GM21528 (cell line): ENCODE measurements around the gene ARHGEF4.

Experiments used
- ATAC-seq: cut with Tn5 transposase; IDR thresholded peaks from one replicate; pipeline ENCODE4 v1.9.1; 2021; ENCODE audit warnings: mild to moderate bottlenecking, moderate library complexity; ENCODE audit not compliant: unreplicated experiment, low FRiP score

ARHGEF4 gene

DNA sequence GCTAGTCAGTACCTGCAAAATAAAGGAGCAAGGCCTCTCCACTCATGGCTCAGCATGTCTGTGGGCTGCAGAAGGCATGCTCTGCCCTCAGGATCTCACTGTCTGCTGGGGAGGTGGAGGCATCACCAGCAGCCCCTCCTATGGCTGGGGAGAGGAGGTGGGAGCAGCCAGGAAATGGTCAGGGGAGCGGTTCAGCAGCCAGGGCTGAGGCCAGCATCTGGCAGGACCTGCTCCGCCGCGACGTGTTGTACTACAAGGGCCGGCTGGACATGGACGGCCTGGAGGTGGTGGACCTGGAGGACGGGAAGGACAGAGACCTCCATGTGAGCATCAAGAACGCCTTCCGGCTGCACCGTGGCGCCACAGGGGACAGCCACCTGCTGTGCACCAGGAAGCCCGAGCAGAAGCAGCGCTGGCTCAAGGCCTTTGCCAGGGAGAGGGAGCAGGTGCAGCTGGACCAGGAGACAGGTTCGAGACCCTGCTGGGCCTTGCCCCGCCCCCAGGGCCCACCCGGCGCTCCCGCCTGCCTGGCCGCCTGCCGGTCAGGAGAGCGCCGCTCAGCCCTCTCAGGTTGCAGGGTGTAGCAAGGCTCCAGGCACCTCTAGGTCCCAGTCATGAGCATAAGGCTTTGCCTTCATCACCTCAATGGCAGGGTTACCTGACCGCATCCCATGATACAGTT is 207.5 kb downstream of the ARHGEF4 start:
- ATAC-seq, result no peak

GRCh38 chr2:131044757-131045150 is 208.0 kb downstream of the ARHGEF4 start:
- ATAC-seq, result no peak

DNA sequence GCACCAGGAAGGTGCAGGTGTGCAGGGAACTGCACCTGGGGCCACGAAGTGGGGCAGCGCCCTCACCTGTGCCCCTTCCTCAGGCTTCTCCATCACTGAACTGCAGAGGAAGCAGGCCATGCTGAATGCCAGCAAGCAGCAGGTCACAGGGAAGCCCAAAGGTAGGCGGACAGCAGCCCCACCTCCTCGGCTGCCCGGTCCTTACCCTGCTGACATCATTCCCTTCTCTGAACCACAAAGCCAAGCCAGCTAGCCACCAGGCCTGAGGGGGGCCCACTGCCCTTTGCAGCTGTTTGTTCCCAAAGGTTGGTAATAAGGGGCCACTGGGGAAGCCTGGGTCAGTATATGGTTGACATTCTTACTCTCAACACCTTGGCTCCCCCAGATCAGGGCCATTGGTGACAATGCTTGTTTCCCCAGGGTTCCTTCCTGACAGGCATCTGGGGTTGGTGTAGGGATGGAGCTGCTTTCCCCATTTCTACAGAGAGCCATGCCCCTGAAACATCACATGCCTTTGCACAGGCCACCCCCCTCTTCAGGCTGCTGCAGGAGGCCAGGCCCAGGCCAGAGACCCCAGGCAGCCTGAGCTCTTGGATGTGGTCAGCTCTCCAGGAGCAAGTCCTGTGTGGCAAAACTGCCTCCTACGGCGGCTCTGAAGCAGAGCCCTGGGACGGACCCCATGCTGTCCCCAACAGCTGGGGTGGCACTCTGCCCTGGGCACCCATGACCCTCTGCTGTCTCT is 208.7 kb downstream of the ARHGEF4 start:
- ATAC-seq, result no peak

- no peak for ATAC-seq
These were observed 209.6 kb downstream of the ARHGEF4 start for GRCh38 chr2:131046028-131046917.

DNA sequence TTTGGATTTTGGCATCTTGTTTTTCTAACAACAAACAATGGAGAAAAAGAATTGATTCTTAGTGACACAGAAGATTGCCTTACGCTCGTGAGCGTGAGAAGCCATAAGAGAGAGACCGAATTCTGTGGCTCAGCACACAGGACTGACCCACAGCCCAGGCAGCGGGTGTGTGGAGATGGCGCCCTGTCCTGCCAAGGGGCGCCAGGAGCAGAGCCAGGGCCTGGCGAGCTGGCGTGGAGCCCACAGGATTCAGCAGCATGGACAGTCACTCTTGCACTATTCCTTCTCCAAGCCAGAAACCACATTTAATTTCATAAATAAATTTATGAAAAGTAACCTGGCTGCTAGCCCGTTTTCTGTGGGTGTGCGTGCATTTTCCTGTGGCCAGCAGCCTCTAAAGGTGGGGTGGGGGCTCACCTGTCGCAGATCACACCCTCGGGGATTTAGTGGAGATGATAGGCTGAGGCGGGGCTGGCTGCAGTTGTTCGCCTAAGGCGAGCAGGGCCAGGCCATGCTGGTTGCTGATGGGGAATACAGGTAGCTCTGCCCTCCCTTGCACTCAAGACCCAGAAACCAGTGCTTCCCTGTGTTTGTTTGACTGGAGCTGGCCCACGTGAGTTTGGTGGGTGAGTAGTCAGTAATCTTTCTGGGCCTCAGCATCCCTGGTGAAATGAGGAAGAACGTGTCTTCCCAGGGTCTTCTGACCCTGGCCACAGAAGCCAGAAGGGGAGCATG is 210.4 kb downstream of the ARHGEF4 start:
- ATAC-seq, result no peak

GRCh38 chr2:131047920-131048560 is 211.3 kb downstream of the ARHGEF4 start:
- ATAC-seq, result no peak

- ATAC-seq, result no peak
These were observed 211.9 kb downstream of the ARHGEF4 start for GRCh38 chr2:131048641-131049040.

DNA sequence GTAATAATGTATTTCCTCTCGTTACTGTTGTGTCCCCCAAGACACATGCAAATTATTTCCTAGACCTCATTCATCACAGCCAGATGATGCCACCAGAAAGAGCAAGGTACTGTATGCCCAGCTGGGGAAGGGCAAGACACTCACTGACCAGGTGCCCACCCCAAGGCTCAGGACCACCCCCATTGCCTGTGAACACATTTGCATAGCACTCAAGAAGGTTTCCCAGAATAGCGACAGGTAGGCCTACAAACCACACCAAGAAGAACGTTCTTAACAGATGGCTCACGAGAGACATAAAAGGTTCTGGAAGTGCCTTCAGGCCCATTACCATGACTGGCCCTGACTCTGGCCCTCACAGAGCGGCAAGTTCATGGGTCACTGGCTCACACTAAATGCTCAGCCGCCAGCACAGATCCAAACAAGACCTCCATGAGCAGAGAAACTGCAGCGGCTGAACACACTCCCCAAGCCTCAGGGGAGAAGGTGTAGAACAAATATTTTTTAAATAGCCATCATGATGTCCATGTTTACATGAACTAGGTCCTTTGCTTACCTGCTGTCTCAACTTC is 212.5 kb downstream of the ARHGEF4 start:
- no peak for ATAC-seq

DNA sequence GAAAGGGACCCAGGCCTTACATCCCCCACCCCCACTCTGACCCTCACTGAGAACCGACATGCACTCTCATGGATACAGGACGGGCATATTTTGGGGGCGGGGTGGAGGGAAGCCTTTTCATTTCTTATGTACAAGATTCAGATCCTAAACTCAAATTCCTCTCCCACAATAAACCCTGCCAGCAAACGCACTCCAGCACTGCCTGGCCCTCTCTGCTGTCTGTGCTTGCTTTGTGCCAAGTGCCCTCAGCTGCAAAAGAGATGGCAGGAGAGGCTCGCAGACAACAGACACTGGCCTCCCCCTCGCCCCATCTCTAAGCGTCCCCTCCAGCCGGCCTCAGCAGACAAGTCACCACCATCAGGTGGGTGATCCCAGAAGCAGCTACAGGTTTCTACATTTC is 214.2 kb downstream of the ARHGEF4 start:
- ATAC-seq, result no peak

DNA sequence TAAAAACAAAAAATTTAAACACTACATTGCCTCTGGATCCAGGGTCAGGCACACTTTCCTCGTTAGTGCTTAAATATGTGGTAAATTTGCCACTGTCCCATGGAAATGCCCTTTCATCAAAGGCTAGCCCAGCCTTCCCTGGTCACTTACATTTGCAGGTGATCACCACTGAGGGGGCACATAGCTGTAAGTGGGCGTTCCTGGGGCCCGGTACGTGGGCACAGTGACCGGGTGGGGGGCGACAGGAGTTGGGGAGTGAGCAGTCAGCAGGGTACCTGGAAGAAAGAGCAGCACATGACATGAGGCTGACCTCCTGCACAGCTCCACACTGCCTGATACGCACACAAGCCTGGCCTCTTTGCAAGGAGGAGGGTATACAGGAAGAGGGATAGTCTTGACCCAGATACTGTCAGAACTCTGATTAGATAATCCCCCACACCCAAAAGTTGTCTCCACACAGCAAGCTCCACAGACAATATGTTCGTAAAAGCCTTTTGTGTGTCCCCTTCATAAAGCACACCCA is 216.1 kb downstream of the ARHGEF4 start:
- ATAC-seq, result no peak

GRCh38 chr2:131054488-131054887 is 217.8 kb downstream of the ARHGEF4 start:
- no peak for ATAC-seq

DNA sequence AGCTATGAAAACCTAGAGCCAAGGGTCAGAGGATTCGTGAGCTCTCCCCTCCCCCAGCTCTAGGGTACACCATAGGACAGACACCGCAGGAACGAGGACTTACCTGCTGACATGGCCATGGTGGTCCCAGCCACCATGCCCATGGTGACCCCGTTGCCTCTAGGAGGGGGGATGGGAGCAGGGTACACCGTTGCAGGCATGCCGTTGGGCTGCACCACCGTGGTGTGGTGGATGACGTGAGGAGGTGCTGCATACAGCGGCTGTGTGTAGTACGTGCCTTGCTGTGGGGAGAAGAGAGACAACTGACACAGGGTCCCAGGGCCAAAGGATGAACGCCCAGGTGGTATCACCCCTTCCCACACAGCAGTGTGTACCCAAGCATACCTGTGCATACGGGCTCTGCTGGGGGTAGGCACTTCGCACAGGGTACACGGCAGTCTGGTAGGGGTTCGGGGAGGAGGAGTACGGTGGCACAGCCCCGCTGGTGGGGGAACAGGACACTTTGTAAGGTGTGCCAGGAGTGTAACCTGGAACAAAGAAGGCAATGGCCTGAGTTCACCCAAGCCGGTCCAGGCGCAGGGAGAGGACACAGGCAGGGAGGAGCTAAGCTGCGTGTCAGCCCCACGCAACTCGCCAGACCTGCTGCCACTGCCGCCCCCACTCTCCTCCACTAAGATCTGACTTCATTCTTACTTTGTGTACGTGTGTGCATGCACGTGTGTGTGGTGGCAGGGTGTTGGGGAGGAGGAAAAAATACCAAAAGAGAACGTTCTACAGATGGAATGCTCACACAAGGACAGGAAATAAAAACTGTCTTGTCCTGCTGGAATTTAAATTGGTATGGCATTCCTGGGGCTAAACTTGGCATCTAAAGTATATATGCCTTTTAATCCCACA is 218.7 kb downstream of the ARHGEF4 start:
- ATAC-seq, result no peak

GRCh38 chr2:131056204-131056931 is 219.7 kb downstream of the ARHGEF4 start:
- no peak for ATAC-seq

GRCh38 chr2:131056932-131057287 is 220.2 kb downstream of the ARHGEF4 start:
- ATAC-seq, result no peak

DNA sequence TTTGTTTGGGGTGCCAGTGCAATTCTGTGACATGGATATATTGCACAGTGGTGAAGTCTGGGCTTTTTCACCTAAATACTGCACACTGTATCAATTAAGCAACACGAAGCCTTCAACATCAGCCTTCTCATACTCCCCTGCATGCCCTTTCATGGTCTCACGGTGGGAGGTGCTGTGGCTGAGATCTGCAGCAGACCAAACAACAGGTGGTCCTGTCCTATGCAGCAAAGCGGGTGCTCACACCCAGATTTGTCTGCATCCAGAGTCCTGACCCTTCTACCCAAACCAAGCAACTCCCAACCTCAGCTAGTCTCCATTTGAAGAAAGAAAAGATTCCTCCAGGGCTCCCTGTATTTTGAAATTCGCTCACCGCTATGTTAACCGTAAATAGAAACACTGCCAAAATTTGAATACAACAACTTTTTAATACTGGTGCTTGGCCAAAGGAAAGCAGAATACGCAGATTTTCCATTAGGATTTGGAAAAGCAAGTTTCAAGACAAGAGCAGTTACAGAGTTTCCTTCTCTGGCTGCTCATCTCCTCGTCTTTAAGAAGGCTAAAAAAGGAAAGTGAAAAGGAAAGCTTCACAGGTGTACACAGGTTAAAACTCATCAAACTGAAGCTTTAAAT is 221.6 kb downstream of the ARHGEF4 start:
- ATAC-seq, result no peak

- ATAC-seq, result no peak
These were observed 222.2 kb downstream of the ARHGEF4 start for GRCh38 chr2:131058920-131059319.

DNA sequence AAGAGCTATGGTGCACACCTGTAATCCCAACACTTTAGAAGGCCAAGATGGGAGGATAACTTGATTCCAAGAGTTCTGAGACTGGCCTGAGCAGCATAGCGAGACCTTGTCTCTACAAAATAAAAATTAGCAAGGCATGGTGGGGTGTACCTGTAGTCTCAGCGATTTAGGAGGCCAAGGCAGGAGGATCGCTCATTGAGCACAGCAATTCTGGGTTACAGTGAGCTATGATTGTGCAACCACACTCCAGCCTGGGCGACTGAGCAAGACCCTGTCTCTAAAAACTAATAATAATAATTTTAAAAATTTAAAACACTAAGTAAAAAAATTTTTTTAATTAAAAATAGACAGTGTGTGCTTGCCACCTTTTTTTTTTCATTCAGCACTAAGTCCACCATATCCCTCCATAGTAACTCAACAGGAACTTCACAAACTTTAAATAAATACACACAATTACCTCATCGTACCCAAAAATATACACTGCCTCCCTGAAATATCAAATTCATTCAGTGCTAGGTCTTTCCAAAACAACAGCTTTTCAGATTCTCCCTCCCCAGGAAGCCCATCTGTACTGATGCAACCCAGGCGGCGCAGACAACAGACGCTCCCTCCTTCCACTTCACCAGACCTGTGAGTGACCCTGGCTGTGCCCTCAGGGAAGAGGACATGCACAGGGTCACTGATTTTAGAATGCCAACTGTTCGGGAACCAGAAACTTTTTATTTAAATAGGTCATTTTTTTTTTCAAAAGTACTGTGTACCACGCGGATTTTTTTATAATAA is 227.0 kb downstream of the ARHGEF4 start:
- ATAC-seq, result no peak
